SW480 (cell line): ENCODE data around the gene PCDHGA8.
"Not testable (repeated sequence)": the region's sequence is repeated elsewhere in the genome, so short reads cannot be mapped to it uniquely, and the experiment has no call there.

Experiments used
- DNase-seq: peaks from one replicate; pipeline ENCODE4 v3.0.0-alpha.2; 2016; ENCODE audit warnings: low spot score

Gene PCDHGA8

GRCh38 chr5:141403387-141403786 is 11.0 kb downstream of the PCDHGA8 start:
- DNase-seq, result no peak

- DNase-seq, result not testable (repeated sequence)
These were observed 15.5 kb downstream of the PCDHGA8 start, which contains the start of gene PCDHGB6 for GRCh38 chr5:141407790-141408505. Gene PCDHGB6, plus strand, starts transcription at chr5:141408021. Its CDS starts 182 bp downstream, at chr5:141408203.

GRCh38 chr5:141409598-141410306 is 17.3 kb downstream of the PCDHGA8 start:
- no peak for DNase-seq

- peak; percentile 25 for DNase-seq
These were observed 19.1 kb downstream of the PCDHGA8 start for GRCh38 chr5:141411575-141411974.

GRCh38 chr5:141412854-141413539 is 20.6 kb downstream of the PCDHGA8 start, which contains the start of gene PCDHGA10:
Gene PCDHGA10, plus strand, starts transcription at chr5:141412987. Its CDS starts 189 bp downstream, at chr5:141413176.
- DNase-seq, result peak; percentile 52

GRCh38 chr5:141413540-141414069 is 21.2 kb downstream of the PCDHGA8 start:
- DNase-seq, result no peak

- DNase-seq, result not testable (repeated sequence)
These were observed 22.3 kb downstream of the PCDHGA8 start for GRCh38 chr5:141414548-141415274.

GRCh38 chr5:141415275-141415618 is 22.8 kb downstream of the PCDHGA8 start:
- not testable (repeated sequence) for DNase-seq

GRCh38 chr5:141417494-141418172 is 25.2 kb downstream of the PCDHGA8 start, which contains the start of gene PCDHGB7:
Gene PCDHGB7, plus strand, starts transcription at chr5:141417677. Its CDS starts 183 bp downstream, at chr5:141417860.
- DNase-seq, result peak; percentile 42

GRCh38 chr5:141419074-141419880 is 26.8 kb downstream of the PCDHGA8 start:
- no peak for DNase-seq

- DNase-seq, result no peak
These were observed 28.5 kb downstream of the PCDHGA8 start, which contains the start of gene PCDHGA11 for GRCh38 chr5:141420855-141421488. Gene PCDHGA11, plus strand, starts transcription at chr5:141421051. Its CDS starts 177 bp downstream, at chr5:141421228.

GRCh38 chr5:141421489-141421855 is 29.0 kb downstream of the PCDHGA8 start:
- DNase-seq, result no peak

- DNase-seq, result no peak
These were observed 30.4 kb downstream of the PCDHGA8 start for GRCh38 chr5:141422742-141423291.

GRCh38 chr5:141427783-141428426 is 35.5 kb downstream of the PCDHGA8 start:
- no peak for DNase-seq

GRCh38 chr5:141430332-141431113 is 38.1 kb downstream of the PCDHGA8 start, which contains the start of gene PCDHGA12:
Gene PCDHGA12, plus strand, starts transcription at chr5:141430507. Its CDS starts 253 bp downstream, at chr5:141430760.
- DNase-seq, result no peak

GRCh38 chr5:141431286-141431685 is 38.9 kb downstream of the PCDHGA8 start:
- no peak for DNase-seq

- not testable (repeated sequence) for DNase-seq
These were observed 39.9 kb downstream of the PCDHGA8 start for GRCh38 chr5:141432308-141432707.

GRCh38 chr5:141432726-141433125 is 40.3 kb downstream of the PCDHGA8 start:
- DNase-seq, result not testable (repeated sequence)
